Heart left ventricle (tissue), 13 donors: ENCODE results near the gene PROSER2.

Experiments
- POLR2A ChIP-seq, 2 donors: fragments of 450-650 bp; IDR thresholded peaks; one replicate each; pipeline ENCODE4 v1.6.1; 2017; ENCODE audit warnings: antibody characterized with exemption in 2 of 2, mild to moderate bottlenecking in 2 of 2, moderate library complexity in 2 of 2
- TF ChIP-seq, protein P1 (sequence below), 12 donors: fragments of 200-600 bp; sonication (generic) in 4 of 12; IDR thresholded peaks; one replicate each; pipeline versions ENCODE4 v1.5.0 to v1.8.0; 2018 to 2022; ENCODE audit warnings: antibody characterized with exemption in 12 of 12, mild to moderate bottlenecking in 5 of 12
- donor health status: ischemic (EF 13 %, LVEDD 7.1; RV severe dilation, severe dysfunction).
- donor health status: DM: no; HTN: yes; CAD: no.
- donor health status: DM: no; HTN: no; CAD: no.
- donor health status: ischemic (EF 25% LVEDD 6.9; RV normal size, moderate dysfunction).
- donor health status: ischemic (EF 25% LVEDD 5.7; RV mildly dilated, moderate dysfunction).
- donor health status: ischemic (EF 35%, LVEDD 5.7; RV mildly dilated, moderate dysfunction).
- donor health status: nonischemic (EF 11% LVEDD 7.7; RV severe dilation, severe dysfunction).
- donor health status: DM: yes; HTN: yes; CAD: no.
- donor health status: PGD.
- donor health status: ischemic (EF 29% LVEDD 5.4; RV normal size, mild dysfunction).
- donor health status: nonischemic (EF 23%, LVEDD 6.1; RV moderate dilation, normal function).

- TF ChIP-seq, protein P1, sequence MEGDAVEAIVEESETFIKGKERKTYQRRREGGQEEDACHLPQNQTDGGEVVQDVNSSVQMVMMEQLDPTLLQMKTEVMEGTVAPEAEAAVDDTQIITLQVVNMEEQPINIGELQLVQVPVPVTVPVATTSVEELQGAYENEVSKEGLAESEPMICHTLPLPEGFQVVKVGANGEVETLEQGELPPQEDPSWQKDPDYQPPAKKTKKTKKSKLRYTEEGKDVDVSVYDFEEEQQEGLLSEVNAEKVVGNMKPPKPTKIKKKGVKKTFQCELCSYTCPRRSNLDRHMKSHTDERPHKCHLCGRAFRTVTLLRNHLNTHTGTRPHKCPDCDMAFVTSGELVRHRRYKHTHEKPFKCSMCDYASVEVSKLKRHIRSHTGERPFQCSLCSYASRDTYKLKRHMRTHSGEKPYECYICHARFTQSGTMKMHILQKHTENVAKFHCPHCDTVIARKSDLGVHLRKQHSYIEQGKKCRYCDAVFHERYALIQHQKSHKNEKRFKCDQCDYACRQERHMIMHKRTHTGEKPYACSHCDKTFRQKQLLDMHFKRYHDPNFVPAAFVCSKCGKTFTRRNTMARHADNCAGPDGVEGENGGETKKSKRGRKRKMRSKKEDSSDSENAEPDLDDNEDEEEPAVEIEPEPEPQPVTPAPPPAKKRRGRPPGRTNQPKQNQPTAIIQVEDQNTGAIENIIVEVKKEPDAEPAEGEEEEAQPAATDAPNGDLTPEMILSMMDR (IDR thresholded peaks at IDR 0.05), result no peak
- TF ChIP-seq POLR2A (IDR thresholded peaks at IDR 0.05), result no peak
Measured at GRCh38 chr10:11861341-11861740, 38.2 kb downstream of the PROSER2 start.
